ENCODE measurements around the gene RNF14.

The RNF14 gene

GRCh38 chr5:141989720-141990119 lies 20.8 kb downstream of the RNF14 start:
- DNase-seq: no peak

- DNase-seq: peak; percentile 35
Measured at GRCh38 chr5:141992349-141992963, 23.6 kb downstream of the RNF14 start.

GRCh38 chr5:141994511-141995136 lies 25.7 kb downstream of the RNF14 start:
- no peak for DNase-seq

GRCh38 chr5:141995656-141996055 lies 26.8 kb downstream of the RNF14 start:
- no peak for DNase-seq

- DNase-seq: no peak
Measured at GRCh38 chr5:141997358-141997960, 28.6 kb downstream of the RNF14 start.

GRCh38 chr5:142000173-142000572 lies 31.3 kb downstream of the RNF14 start:
- DNase-seq: no peak

GRCh38 chr5:142000704-142001484 lies 32.0 kb downstream of the RNF14 start:
- no peak for DNase-seq

- no peak for DNase-seq
Measured at GRCh38 chr5:142003266-142003800, 34.4 kb downstream of the RNF14 start.

GRCh38 chr5:142006363-142007236 lies 37.7 kb downstream of the RNF14 start:
- no peak for DNase-seq

- no peak for DNase-seq
Measured at GRCh38 chr5:142007237-142007544, 38.3 kb downstream of the RNF14 start.

GRCh38 chr5:142008813-142009212 lies 39.9 kb downstream of the RNF14 start:
- no peak for DNase-seq

- no peak for DNase-seq
Measured at GRCh38 chr5:142009886-142010285, 41.0 kb downstream of the RNF14 start.

- no peak for DNase-seq
Measured at GRCh38 chr5:142011572-142012185, 42.8 kb downstream of the RNF14 start.

- no peak for DNase-seq
Measured at GRCh38 chr5:142012186-142012785, 43.4 kb downstream of the RNF14 start.

GRCh38 chr5:142012792-142013388 lies 44.0 kb downstream of the RNF14 start, which contains the start of gene GNPDA1:
Gene GNPDA1 (minus strand): TSS chr5:142013027. CDS start chr5:142012035, 992 bp downstream.
- DNase-seq: peak; percentile 49

- no peak for DNase-seq
Measured at GRCh38 chr5:142013734-142014521, 45.0 kb downstream of the RNF14 start.

- peak; percentile 67 for DNase-seq
Measured at GRCh38 chr5:142014911-142015584, 46.1 kb downstream of the RNF14 start.

- DNase-seq: peak; percentile 16
Measured at GRCh38 chr5:142015781-142016533, 47.1 kb downstream of the RNF14 start.

- no peak for DNase-seq
Measured at GRCh38 chr5:142016556-142016955, 47.7 kb downstream of the RNF14 start.

Data from amniotic stem cell (primary cell).